Fibroblast of the aortic adventitia (primary cell): Measurements from ENCODE around the gene ESF1. TPM values are rescaled to one million over a fixed set of nuclear protein-coding genes. Genes with fewer than 3 reads are reported as not detected.
A peak's percentile ranks its signal among the peaks of the same experiment; 100 is the strongest.

Experiments
- DNase-seq: peaks from one replicate; pipeline ENCODE4 v3.0.0-alpha.2; 2010; ENCODE audit warnings: low read depth
- H3K4me3 ChIP-seq: 2 replicates; pipeline ENCODE4 v1.5.1; 2011; ENCODE audit warnings: low read depth, mild to moderate bottlenecking, control low read depth, low read length, moderate library complexity
- CTCF ChIP-seq: IDR thresholded peaks from 2 replicates; pipeline ENCODE4 v1.5.1; 2011; ENCODE audit warnings: mild to moderate bottlenecking, low read length, control low read depth, inconsistent platforms; ENCODE audit not compliant: insufficient read depth
- total RNA-seq: library from RNA; depleted of rRNA; stranded (reverse); fragments of >200 nt; gene quantifications from 2 replicates; pipeline ENCODE4 v1.2.3, GENCODE V29; 2012; ENCODE audit warnings: low replicate concordance

The ESF1 gene
- total RNA-seq, 1 donor, result 15.6 TPM

GRCh38 chr20:13672690-13673089 lies 112.0 kb downstream of the ESF1 start:
- peak; percentile 10 for DNase-seq
- TF ChIP-seq CTCF, result no peak

GRCh38 chr20:13671916-13672378 lies 112.8 kb downstream of the ESF1 start:
- TF ChIP-seq CTCF, result no peak
- peak; percentile 88 for DNase-seq
- no peak overlapping the region for H3K4me3 ChIP-seq

More at GRCh38 chr20:13672690-13673089, 112.0 kb downstream of the ESF1 start:
- no peak overlapping the region for H3K4me3 ChIP-seq

- H3K4me3 ChIP-seq, result no peak overlapping the region
- TF ChIP-seq CTCF, result no peak
- DNase-seq, result no peak
These were observed 113.2 kb downstream of the ESF1 start for GRCh38 chr20:13671512-13671911.

- DNase-seq, result no peak
- no peak for TF ChIP-seq CTCF
- H3K4me3 ChIP-seq, result no peak overlapping the region
These were observed 114.6 kb downstream of the ESF1 start for GRCh38 chr20:13670160-13670559.

GRCh38 chr20:13665709-13666395 lies 118.9 kb downstream of the ESF1 start:
- DNase-seq, result no peak
- no peak for TF ChIP-seq CTCF
- H3K4me3 ChIP-seq, result no peak overlapping the region

Other genes with a start within 250 kb of the ESF1 start
- 6.5 and 11.3 TPM in 2 replicates for gene TASP1, start 146.0 kb downstream of the ESF1 start, total RNA-seq
- 13.9 and 15.8 TPM in 2 replicates for gene NDUFAF5, start 109 bp upstream of the ESF1 start, total RNA-seq
- not detected in 2 replicates for gene SEL1L2, start 205.7 kb upstream of the ESF1 start, total RNA-seq
- gene MACROD2, start 210.6 kb upstream of the ESF1 start, total RNA-seq, result 1.3 and 16.4 TPM in 2 replicates